IPS DF 19.7 (cell line): Measurements from ENCODE around the gene CDK17.
"Not testable (repeated sequence)": the region's sequence is repeated elsewhere in the genome, so short reads cannot be mapped to it uniquely, and the experiment has no call there.

Source experiments
- DNase-seq: peaks from one replicate; pipeline ENCODE4 v3.0.0-alpha.2; 2013; ENCODE audit warnings: low read depth, low spot score

The CDK17 gene

DNA sequence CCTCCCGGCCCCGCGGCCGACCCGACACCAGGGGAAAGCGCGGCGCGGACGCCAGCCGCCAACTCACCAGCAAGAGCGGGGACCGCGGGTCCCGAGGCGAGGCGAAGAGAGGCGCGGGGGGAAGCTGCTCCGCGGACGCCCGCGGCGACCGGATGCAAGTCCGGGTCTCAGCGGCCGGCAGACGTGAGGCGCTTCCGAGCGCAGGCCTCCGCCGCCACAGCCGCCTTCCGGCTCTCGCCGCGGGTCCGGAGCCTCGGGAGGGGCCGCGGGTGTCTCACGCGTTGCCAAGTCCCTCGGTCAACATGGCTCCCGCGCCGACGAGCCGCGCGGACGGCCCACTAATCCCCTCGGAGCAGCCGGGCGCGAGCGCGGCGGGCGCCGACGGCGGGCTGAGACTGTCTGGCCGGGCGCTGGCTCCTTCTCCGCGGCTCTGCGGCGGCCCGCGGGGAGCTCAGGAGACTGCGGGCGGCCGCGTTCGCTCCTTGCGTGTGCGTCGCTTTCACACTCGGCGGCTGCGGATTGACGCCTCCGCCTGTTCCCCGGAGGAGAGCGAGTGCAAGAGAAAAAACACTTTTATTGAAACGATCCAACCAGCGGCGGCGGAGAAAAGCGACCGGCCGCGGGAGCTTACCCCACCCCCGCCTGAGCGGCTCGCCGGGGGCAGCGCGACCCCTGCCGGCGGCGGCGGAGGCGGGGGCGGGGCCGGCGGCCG, at the start of gene CDK17:
TSS of gene CDK17 (minus strand) at position 521 of the 712 bp plus-strand sequence. CDS start 65,603 bp downstream, outside the sequence.
- no peak for DNase-seq

DNA sequence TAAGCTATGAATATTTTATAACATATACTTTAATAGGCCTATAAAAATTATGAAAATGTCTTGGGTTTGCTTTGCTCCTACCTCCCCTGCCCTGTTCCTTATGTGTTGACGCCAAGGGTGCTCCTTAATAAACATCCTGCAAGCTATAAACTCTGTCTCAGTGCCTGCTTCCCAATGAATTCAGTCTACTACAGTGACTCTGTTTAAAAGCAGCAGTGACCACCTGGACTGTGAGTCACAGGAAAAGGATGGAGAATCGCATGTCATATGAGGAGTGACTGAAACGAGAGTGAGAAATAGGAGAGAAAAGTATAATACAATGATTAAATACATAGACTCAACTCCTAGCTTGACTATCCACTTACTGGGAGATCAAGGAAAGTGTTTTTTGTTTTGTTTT, 48.1 kb upstream of the CDK17 start:
- DNase-seq: no peak

DNA sequence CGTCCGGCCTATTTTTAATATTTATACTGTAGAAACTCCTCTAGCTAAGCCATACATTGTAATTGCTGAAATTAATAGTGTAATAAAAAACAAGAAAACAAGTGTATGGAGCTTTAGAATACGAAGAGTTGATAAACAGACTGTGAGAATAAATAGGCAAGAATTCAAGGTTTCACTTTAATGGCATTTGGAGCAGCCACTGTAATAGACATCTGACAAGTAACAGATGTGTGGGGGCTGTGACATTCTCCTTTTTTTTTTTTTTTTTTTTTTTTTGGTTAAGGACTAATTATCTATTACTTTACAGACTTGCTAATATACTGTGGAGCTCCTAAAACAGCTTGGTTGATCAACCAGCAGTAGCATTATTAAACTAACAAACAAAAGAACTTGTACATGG, 47.0 kb upstream of the CDK17 start:
- no peak for DNase-seq

- DNase-seq: no peak
These were observed 45.7 kb upstream of the CDK17 start for GRCh38 chr12:96445691-96446583.

DNA sequence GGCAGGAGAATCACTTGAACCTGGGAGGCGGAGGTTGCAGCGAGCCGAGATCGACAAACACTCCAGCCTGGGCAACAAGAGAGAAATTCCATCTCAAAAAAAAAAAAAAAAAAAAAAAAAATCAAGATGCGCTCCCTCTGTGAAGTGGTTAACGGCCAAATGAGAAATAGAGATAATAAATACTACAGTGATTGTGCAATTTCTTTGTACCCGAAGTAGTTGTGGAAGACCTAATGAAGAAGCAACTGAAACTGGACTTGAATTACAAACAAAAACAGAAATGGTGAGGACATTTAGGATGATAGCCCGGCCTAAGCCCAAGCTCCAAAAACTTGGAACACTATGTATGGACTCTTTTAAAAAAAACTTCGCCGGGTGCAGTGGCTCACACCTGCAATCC, 44.2 kb upstream of the CDK17 start:
- no peak for DNase-seq

DNA sequence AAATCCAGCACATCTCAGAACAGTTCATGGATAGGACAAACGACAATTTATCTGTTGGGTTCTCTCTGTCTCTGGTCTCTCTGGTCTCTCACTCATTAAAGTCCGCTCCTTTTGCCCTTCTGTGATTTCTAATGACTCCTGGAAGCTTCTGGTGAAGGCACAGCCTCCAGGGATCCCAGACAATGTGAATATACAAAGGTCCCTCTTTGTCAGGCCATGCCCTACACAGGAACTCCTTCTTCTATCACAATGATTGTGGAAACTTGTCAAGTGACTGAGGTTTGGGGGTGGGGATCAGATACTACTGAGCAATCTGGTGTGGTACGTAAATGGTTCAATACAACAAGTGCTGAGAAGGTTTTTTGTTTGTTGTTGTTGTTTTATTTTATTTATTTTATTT, 42.7 kb upstream of the CDK17 start:
- no peak for DNase-seq

DNA sequence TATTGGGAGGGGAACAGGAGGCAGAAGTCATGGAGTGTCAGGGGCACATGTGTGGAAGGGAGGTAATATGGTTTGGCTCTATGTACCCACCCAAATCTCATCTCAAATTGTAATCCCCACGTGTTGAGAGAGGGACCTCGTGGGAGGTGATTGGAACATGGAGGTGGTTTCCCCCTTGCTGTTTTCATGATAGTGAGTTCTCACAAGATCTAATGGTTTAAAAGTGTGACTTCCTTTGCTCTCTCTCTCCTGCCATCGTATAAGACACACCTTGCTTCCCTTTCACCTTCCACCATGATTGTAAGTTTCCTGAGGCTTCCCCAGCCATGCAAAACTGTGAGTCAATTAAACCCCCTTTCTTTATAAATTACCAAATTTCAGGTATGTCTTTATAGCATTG, 41.6 kb upstream of the CDK17 start:
- DNase-seq: no peak

DNA sequence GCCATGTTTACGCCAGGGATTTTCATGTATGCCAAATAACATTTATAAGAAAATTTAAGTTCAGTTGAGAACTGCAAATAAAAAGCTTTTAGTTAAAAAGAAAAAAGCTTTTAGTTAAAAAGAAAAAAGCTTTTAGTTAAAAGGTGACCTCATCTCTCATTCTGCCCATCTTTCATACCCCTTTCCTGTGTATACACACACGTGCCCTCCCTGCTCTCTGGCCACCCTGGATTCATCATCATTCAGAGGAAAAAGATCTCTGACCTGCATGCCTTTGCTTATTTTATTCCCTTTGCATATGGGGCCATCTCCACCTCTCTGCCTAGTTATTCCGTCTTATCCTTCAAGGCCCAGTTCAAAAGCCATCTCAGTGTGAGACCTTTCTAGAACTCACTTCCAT, 38.1 kb upstream of the CDK17 start:
- no peak for DNase-seq

DNA sequence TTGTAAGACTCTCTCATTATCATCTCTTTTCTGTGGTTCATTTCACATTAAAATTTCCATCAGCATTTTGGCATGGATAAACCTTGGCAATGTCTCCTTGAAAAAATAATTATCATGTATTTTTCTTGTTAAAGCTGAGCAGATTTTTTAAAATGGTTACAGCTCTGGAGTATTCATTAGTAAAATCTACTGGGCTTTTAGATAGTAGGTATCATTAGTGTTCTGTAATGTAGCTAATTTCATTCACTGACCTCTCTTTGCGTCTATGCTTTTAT, 36.9 kb upstream of the CDK17 start:
- no peak for DNase-seq

- no peak for DNase-seq
These were observed 36.3 kb upstream of the CDK17 start for GRCh38 chr12:96436366-96437170.

GRCh38 chr12:96434107-96434506, 33.9 kb upstream of the CDK17 start:
- DNase-seq: no peak

DNA sequence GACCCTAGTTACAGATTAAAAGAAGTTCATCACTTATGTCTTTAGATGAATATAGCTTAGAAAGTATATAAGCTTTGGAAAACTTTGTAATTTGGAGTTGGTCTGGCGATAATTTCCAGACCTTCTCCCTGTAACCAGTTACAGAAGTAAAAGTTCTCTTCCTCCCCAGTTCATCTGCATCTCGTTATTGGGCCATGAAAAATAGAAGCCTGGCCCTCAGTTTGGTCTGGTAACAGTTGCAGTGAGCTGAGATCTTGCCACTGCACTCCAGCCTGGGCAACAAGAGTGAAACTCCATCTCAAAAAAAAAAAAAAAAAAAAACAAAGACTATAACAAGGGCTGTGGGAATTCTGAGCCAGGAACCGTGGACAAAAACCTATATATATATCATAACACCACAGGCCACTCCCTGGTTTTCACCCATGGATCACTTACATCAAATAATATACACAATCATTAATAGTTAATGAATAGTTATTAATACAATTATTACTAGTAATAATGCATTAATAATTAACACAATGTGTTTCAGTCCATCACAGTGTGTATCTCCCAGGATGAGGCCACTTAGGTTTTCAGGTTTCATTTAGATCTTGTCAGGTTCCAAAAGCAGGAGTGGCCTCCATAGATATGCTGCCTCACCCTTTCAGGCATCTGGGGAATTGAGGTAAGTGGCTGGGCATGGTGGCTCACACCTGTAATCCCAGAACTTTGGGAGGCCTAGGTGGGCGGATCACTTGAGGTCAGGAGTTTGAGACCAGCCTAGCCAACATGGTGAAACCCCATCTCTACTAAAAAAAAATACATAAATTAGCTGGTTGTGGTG, 32.5 kb upstream of the CDK17 start:
- not testable (repeated sequence) for DNase-seq

- DNase-seq: no peak
These were observed 30.8 kb upstream of the CDK17 start for GRCh38 chr12:96431067-96431466.

- no peak for DNase-seq
These were observed 27.1 kb upstream of the CDK17 start for GRCh38 chr12:96427269-96427729.

- DNase-seq: no peak
These were observed 25.7 kb upstream of the CDK17 start for GRCh38 chr12:96425951-96426350.

DNA sequence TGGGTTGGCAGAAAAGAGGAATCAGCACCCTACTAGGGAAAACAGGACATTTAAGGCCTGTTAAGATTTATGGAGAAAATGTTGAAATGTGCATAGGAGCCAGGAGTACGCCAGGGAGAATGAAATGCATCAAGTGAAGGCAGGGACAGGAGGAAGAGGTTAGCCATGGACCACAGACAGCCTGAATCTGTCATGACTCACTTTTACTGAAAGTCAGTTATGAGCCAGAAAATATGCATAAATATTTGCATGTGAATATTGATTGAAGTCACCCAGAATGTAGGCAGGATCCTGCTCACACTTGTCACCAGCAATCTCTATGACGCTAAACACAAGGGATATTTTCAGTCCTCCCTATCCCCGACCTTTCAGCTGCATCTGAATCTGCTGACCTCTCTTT, 25.1 kb upstream of the CDK17 start:
- no peak for DNase-seq

- DNase-seq: no peak
These were observed 24.4 kb upstream of the CDK17 start for GRCh38 chr12:96424601-96425000.

- no peak for DNase-seq
These were observed 22.0 kb upstream of the CDK17 start for GRCh38 chr12:96422192-96422591.

GRCh38 chr12:96421014-96421413, 20.8 kb upstream of the CDK17 start:
- DNase-seq: no peak

GRCh38 chr12:96420277-96420835, 20.1 kb upstream of the CDK17 start:
- DNase-seq: no peak
